DMS53 (cell line): ENCODE data around the gene ANKRD36C.
"Not testable (repeated sequence)": the region's sequence is repeated elsewhere in the genome, so short reads cannot be mapped to it uniquely, and the experiment has no call there.

Experiments
- DNase-seq: peaks from one replicate; lab custom pipeline; 2025; lab: John Stamatoyannopoulos, UW

The ANKRD36C gene

DNA sequence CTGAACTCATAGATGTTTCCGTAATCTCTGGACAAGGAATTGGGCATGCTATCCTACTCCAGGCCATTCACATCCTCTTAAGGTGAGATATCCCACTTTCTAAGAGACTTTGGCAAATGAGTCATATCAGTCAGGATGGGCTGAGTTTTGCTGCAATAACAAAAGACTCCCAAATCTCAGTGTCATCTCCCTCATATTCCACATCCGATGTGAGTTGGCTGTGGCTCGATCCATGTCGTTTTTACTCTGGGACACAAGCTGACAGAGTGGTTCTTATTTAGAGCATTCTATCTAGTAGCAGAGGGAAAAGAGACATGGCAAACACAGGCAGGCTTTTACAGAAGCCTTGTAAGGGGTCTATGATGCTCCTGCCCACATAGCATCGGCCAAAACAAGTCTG lies 14.6 kb upstream of the ANKRD36C start:
- not testable (repeated sequence) for DNase-seq

DNA sequence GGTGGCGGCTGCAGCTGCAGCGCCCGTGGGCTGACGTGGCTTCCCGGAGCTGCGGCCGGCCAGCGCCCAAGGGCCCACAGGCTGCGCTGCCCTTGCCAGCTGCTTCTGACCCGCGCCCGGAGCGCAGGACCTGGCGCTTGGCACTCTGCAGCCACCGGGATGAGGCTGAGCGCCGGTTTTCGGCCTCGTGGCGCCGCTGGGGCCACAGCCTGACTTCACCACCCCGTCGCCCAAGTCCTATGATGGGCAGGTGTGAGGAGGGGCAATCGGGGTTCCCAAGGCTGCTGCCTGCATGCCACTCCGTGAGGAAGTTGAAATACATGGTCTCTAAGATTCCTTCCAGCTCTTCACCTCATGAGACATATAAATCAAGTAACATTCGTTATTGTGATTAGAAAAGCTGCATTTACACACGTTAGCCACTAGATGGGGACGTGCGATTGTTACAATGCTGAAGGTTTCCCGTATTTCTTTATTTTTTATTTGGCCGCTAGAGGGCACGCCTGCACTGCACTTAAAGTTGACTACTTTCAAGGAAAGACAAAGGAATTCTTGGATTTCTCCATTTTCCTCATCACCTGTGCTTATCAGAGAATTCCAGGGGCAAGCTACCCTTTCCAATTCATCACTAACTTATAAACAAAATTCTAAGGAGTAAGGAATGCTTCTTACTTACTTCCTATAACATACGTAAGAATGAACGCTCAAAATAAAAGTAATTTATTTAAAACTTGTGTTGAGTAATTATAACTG lies 1.1 kb upstream of the ANKRD36C start:
- DNase-seq: not testable (repeated sequence)

DNA sequence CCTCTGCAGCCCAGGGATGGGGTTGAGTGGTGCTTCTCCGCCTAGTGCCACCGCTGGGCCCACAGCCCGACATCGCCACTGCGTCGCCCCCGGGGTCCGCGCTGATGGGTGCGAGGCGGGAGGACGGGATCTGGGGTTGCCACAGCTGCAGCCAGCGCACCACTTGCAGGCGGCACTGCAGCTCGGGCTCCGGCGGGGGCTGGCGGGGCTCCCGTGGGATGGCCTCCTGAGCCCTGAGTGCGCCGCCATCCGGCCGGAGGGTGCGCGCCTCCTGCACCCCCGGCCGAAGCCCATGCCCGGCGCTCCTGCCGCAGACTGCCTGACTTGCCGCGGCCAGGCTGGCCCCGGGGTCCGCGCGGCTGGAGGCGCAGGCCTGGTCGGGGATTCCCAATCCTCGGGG lies 478 bp upstream of the ANKRD36C start:
- DNase-seq: not testable (repeated sequence)

DNA sequence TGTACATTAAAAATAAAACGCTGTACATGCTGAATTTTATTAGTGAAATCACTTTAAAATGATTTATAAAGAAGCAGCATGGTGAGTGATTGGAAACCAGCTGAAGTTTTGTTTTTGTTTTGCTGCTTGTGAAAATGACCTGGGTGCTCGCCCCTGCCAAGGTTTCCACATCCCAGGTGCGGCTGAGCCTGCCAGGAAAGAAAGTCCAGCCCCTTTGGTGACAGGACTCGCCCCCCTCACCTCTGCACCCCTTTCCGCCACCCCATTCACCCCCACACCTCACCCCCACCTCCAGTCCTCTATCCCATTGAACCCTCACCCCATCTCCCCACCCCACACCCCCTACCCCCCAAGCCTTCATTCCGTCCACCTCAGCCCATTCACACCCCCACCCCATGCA lies 740 bp downstream of the ANKRD36C start:
- DNase-seq: not testable (repeated sequence)

DNA sequence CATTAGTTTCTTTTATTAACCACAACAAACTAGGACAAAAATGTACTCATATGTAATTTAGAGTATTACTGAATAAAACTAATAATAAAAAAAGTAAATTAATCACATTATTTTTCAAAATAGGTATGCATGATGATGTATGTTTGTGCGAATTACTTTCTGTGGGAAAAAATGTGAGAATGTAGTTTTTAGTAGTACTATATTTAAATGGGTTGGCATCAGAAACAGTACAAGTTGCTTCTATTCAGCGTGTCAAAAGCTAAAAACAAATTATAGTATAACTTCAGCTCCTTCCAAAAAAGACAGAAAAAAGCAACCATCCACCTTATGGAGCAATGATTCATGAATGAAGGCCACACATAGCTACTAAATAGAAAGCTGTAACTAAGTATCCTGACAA lies 40.0 kb downstream of the ANKRD36C start:
- not testable (repeated sequence) for DNase-seq

DNA sequence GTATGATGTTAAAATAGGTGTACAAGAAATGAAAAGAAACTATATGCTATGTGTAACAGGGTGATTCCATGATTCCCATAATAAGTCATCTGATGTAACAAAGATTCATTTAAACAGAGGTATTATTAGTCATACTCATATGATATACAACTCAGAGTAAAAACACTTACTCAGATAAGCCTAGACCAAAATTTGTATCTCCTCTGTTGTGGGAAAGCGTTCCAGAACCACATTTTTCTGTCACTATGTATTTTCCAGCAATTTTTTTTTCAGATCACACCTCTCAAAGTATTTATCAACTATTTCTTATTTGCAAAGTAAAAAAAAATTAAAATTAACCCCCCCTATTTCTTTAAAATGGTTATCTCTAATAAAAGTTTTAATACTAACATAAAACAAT lies 43.6 kb downstream of the ANKRD36C start:
- not testable (repeated sequence) for DNase-seq

DNA sequence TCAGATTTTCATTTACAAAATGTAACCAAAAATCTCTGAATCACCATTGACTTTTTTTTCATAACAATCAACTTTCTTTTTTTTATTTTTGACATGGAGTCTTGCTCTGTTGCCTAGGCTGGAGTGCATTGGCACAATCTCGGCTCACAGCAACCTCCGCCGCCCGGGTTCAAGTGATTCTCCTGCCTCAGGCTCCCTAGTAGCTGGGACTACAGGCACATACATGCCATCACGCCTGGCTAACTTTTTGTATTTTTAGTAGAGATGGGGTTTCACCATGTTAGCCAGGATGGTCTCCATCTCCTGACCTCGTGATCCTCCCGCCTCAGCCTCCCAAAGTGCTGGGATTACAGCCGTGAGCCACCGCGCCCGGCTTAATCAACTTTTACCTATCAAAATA lies 51.7 kb downstream of the ANKRD36C start:
- DNase-seq: not testable (repeated sequence)

DNA sequence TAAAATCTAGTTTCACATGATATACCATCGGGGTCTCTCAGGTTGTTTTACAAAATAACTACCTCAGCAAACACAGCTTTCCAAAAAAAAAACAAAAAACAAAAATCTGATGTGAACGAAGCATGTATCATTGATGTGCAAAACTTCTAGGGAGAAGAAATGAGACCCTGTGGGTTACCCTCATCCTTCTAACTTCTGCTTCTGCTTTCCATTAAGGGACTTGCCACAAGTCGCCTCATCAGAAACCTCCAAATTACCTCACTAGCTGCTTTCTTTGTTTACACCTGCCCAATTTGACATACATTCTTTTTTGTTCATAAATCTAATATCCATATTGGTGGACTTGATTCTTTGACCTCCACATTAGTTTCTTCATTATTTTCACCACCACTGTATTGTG lies 60.9 kb downstream of the ANKRD36C start:
- not testable (repeated sequence) for DNase-seq

DNA sequence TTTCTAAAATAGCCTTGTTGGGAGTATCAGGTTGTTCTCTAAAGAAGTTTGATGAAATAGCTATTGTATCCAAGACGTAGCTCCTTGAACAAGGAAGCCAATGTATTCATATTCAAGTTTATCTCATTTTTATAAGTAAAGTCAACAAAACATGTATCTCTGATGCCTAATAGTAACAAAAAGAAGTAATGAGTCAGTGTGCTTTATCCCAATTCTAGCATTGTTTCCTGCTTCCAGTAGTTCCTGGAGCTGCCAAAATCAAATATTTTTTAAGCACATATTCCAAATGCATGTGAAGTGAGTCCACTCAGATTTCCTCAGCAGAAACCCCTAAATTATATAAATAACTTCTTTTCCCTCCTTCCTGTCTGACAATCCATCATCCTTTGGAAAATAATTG lies 74.6 kb downstream of the ANKRD36C start:
- DNase-seq: not testable (repeated sequence)

DNA sequence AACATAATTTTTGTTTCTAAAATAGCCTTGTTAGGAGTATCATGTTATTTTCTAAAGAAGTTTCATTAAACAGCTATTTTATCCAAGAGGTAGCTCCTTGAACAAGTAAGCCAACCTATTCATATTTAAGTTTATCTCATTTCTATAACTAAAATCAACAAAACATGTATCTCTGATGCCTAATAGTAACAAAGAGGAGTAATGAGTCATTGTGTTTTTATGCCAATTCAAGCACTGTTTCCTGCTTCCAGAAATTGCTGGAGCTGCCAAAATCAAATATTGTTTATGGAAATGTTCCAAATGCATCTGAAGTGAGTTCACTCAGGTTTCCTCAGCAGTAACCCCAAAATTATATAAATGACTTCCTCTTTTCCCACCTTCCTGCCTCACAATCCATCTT lies 76.5 kb downstream of the ANKRD36C start:
- not testable (repeated sequence) for DNase-seq

DNA sequence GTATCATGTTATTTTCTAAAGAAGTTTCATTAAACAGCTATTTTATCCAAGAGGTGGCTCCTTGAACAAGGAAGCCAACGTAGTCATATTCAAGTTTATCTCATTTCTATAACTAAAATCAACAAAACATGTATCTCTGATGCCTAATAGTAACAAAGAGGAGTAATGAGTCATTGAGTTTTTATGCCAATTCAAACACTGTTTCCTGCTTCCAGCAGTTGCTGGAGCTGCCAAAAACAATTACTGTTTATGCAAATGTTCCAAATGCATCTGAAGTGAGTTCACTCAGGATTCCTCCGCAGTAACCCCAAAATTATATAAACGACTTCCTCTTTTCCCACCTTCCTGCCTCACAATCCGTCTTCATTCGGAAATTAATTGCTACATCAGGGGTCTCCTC lies 80.2 kb downstream of the ANKRD36C start:
- DNase-seq: not testable (repeated sequence)

DNA sequence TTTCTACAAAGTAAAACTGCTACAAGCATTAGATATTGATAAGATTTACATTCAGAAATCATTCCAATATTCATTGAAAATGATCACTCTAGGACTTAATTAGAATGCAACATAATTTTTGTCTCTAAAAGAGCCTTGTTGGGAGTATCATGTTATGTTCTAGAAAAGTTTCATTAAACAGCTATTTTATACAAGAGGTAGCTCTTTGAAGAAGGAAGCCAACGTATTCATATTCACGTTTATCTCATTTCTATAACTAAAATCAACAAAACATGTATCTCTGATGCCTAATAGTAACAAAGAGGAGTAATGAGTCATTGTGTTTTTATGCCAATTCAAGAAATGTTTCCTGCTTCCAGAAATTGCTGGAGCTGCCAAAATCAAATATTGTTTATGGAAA lies 97.2 kb downstream of the ANKRD36C start:
- DNase-seq: not testable (repeated sequence)

DNA sequence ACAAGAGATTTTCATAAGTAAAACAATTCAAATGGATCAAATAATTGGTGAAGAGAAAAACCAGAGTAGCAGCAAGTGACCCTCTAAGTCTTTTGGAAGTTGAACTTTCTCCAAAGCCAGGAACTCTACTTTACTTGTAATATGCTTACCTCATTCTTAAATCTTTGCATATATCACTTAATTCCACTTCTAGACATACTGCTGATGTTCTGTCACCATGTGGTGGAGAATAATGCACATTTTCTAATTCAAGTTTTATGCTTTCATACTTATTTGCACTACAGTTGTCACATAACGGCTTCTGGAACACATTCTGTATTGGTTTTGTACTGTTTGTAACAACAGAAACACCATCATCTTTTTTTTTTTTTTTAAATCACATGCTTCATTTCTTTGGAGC lies 123.7 kb downstream of the ANKRD36C start:
- not testable (repeated sequence) for DNase-seq

DNA sequence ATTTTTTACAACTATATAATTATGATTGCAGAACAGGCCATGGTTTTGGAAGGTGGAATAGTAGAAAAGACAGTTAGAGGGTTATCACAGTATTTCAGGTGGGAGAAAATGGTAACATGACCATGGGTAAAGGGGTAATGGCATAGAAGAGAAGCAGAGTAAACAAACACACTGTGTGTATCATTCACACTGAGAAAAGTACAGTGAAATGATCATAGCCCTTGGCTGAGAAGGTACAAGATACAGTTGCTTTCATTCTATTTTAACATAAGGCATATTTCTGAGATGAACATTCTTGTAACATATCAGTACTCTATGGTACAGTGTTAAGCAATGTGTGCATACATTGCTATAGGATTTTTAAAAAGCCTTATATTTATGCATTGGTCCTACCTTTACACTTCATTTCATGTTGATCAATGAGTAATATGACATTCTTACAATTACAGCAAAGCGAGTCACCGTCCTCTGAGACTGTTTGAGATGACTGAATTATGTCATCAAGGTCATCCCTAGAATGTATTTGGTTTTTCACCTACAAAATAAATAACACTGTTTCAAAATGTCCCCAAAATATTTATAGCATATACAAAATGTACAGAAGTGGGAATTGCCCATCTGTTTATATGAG lies 124.5 kb downstream of the ANKRD36C start:
- not testable (repeated sequence) for DNase-seq

DNA sequence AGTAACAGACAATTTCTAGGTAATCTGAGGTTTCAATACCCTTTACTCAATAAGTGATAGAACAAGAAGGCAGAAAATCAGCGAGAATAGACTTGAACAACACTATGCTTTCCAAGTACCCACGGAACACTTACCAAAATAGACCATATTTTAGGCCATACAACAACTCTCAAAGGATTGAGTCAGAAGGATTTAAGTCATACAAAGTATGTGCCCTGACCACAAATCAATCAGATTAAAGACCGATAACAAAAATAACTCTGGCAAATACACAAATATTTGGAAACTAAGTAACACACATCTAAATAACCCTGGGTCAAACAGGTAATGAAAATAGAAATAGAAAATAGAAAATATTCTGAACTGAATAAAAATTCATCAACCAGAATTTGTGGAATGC lies 129.5 kb downstream of the ANKRD36C start:
- DNase-seq: not testable (repeated sequence)

DNA sequence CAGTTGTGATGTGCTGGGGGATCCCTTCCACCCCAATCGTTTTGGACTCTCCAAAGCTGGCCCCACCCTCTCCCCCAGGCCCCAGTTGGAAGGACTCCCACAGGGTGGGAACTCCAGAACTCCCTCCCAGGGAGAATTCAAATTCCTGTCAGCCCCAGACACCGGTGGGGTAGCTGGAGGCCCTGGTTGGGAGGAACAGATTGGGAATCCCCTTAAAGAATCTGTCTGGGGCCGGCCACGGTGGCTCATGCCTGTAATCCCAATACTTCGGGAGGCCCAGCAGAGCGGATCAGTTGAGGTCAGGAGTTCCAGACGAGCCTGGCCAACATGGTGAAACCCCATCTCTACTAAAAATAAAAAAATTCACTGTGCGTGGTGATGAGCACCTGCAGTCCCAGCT lies 155.5 kb downstream of the ANKRD36C start:
- no peak for DNase-seq

DNA sequence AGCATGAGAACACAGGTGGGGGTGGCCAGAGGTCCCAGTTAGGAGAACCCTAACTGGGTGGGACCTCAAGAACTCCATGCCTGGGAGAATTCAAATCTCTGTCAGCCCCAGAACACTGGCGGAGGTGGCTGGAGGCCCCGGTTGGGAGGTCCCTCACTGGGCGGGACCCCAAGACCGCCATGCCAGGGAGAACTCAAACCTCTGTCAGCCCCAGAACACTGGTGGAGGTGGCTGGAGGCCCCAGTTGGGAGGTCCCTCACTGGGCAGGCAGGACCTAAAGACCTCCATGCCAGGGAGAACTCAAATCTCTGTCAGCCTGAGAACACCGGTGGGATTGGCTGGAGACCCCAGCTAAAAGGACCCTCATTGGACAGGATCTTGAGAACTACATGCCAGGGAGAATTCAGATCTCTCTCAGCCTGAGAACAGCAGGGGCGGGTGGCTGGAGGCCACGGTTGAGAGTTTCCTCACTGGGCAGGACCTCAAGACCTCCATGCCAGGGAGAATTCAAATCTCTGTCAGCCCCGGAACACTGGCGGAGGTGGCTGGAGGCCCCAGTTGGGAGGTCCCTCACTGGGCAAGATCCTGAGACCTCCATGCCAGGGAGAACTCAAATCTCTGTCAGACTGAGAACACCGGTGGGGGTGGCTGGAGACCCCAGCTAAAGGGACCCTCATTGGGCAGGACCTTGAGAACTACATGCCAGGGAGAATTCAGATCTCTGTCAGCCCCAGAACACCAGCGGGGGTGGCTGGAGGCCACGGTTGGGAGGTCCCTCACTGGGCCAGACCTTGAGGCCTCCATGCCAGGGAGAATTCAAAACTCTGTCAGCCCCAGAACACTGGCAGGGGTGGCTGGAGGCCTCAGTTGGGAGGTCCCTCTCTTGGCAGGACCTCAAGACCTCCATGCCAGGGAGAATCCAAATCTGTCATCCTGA lies 157.3 kb downstream of the ANKRD36C start:
- DNase-seq: not testable (repeated sequence)

DNA sequence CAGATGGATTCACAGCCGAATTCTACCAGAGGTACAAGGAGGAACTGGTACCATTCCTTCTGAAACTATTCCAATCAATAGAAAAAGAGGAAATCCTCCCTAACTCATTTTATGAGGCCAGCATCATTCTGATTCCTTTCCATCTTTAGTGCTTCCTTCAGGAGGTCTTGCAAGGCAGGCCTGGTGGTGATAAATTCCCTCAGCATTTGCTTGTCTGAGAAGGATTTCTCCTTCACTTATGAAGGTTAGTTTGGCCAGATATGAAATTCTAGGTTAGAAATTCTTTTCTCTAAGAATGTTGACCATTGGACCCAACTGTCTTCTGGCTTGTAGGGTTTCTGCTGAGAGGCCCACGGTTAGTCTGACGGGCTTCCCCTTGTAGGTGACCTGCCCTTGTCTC lies 167.4 kb downstream of the ANKRD36C start:
- not testable (repeated sequence) for DNase-seq

DNA sequence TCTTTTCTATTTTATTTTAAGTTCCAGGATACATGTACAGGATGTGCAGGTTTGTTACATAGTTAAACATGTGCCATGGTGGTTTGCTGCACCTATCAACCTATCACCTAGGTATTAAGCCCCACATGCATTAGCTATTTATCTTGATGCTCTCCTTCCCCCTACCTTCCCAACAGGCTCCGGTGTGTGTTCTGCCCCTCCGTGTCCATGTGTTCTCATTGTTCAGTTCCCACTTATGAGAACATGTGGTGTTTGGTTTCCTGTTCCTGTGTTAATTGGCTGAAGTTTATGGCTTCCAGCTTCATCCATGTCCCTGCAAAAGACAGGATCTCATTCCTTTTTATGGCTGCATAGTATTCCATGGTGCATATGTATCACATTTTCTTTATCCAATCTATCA lies 174.1 kb downstream of the ANKRD36C start:
- not testable (repeated sequence) for DNase-seq

DNA sequence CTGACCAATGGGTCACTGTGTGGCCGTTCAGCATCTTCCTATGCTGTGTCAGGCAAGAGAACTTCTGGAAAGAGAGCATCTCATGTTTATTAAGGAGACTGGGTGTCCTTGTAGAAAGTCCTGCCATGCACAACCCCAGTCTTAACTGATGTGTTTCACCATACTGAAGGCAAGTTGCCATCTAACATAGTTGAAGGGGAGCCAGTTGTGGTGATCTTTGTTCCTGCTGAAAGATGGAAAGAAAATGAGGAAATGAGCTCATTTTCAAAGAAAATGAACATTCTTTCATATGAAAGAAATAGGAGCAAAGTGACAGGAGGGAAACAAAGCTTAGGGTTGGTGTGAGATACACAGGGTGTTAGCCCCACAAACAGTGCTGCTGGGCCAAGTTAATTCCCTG lies 178.3 kb downstream of the ANKRD36C start:
- not testable (repeated sequence) for DNase-seq

DNA sequence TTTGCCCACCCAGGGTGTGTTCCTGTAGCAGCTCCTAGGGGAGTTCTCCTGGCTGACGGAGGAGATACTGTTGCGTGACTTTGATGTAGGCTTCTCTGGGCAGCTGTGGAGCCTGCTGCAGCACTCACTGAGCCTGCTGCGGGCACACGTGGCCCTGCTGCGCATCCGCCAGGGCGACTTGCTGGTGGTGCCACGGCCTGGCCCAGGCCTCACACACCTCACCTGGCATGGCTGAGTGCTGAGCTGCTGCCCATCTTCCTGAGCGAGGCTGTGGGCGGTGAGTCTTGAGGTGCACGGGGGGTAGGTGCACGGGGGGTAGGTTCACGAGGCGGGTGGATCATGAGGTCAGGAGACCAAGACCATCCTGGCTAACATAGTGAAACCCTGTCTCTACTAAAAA lies 191.7 kb downstream of the ANKRD36C start:
- no peak for DNase-seq

DNA sequence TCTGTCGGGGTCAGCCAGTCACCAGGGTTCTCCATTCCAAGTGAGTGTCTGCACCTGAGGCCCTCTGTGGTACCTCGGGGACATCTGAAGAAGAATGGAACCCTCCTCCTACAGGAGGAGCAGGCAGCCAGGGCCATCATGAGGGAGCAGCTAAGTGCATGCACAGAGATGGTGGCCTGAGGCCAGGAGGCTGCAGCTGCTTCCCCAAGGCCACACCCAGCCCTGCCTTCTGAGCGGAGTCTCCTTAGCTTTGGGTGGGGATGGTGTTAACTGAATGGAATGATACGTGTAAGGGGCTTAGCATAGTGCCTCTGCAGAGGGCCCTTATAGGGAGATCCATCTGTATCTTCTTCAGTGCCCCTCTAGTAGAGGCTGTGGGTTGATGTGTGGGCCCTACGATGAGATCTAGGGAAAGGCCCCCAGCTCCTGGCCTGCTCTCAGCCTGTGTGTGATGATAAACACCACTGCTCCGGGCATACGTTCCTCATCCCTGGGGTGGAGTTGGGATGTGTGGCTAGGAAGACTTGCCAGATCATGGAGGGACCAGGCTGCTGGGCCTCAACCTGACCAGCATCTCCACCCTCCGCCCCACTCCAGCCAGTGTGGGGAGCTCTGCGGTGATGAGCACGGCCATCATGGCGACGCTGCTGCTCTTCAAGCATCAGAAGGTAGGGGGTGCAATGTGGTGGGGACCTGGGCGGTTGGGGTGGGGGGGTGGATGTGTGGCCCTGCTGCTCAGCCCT lies 192.3 kb downstream of the ANKRD36C start:
- not testable (repeated sequence) for DNase-seq
